GM23338 (cell line): ENCODE measurements around the gene ZFX. TPM values are rescaled to one million over a fixed set of nuclear protein-coding genes. Genes with fewer than 3 reads are reported as not detected.
"Not testable (repeated sequence)": the region's sequence is repeated elsewhere in the genome, so short reads cannot be mapped to it uniquely, and the experiment has no call there.

Experiments
- ATAC-seq: fragments of 200-7000 bp; cut with Tn5 transposase; 3 replicates; pipeline ENCODE4 v1.9.1; 2020
- DNase-seq: peaks from one replicate; pipeline ENCODE4 v3.0.0-alpha.2; 2015; ENCODE audit warnings: low spot score
- H2AFZ ChIP-seq: fragments of 200-600 bp; sonication (generic); 2 replicates; pipeline ENCODE4 v1.8.0; 2016; ENCODE audit warnings: antibody characterized with exemption, mild to moderate bottlenecking, moderate library complexity
- H3F3A ChIP-seq: fragments of 200-600 bp; sonication (generic); replicated peaks from 2 replicates; pipeline ENCODE4 v1.8.0; 2017; ENCODE audit warnings: antibody characterized with exemption, mixed run types, low read depth
- H3K27ac ChIP-seq: fragments of 200-600 bp; sonication (generic); 2 replicates; pipeline ENCODE4 v1.6.1; 2016; ENCODE audit warnings: low read depth
- H3K27me3 ChIP-seq: fragments of 200-600 bp; sonication (generic); 2 replicates; pipeline ENCODE4 v1.8.0; 2016; ENCODE audit warnings: mild to moderate bottlenecking, mixed run types, moderate library complexity; ENCODE audit not compliant: insufficient read depth
- H3K36me3 ChIP-seq: fragments of 200-600 bp; sonication (generic); 2 replicates; pipeline ENCODE4 v1.8.0; 2016; ENCODE audit warnings: mild to moderate bottlenecking; ENCODE audit not compliant: insufficient read depth
- H3K4me1 ChIP-seq: fragments of 200-600 bp; sonication (generic); 2 replicates; pipeline ENCODE4 v1.8.0; 2016; ENCODE audit warnings: mild to moderate bottlenecking, moderate library complexity; ENCODE audit not compliant: insufficient read depth
- H3K4me2 ChIP-seq: fragments of 200-600 bp; sonication (generic); 2 replicates; pipeline ENCODE4 v1.7.1; 2017; ENCODE audit warnings: mixed run types
- H3K4me3 ChIP-seq: fragments of 200-600 bp; sonication (generic); 2 replicates; pipeline ENCODE4 v1.6.1; 2016; ENCODE audit warnings: mixed run types
- H3K79me2 ChIP-seq: fragments of 200-600 bp; sonication (generic); replicated peaks from 2 replicates; pipeline ENCODE4 v1.8.0; 2017; ENCODE audit warnings: mild to moderate bottlenecking; ENCODE audit not compliant: insufficient read depth
- H3K9me2 ChIP-seq: fragments of 200-600 bp; sonication (generic); 2 replicates; pipeline ENCODE4 v1.8.0; 2017; ENCODE audit not compliant: insufficient read depth
- H4K20me1 ChIP-seq: fragments of 200-600 bp; sonication (generic); replicated peaks from 2 replicates; pipeline ENCODE4 v1.8.0; 2017; ENCODE audit warnings: mild to moderate bottlenecking; ENCODE audit not compliant: insufficient read depth
- H3K27ac Mint-ChIP-seq: 2 replicates; pipeline ENCODE4 v1.8.0; 2020; ENCODE audit warnings: inconsistent platforms, mild to moderate bottlenecking, moderate library complexity, mixed read lengths
- H3K27me3 Mint-ChIP-seq: 3 replicates; pipeline ENCODE4 v1.8.0; 2022; ENCODE audit warnings: low read depth, mild to moderate bottlenecking, moderate library complexity, mixed read lengths, inconsistent platforms; ENCODE audit not compliant: insufficient read depth, poor library complexity
- H3K36me3 Mint-ChIP-seq: 3 replicates; pipeline ENCODE4 v1.8.0; 2021; ENCODE audit warnings: low read depth, mild to moderate bottlenecking, inconsistent platforms, moderate library complexity, mixed read lengths
- H3K4me1 Mint-ChIP-seq: 3 replicates; pipeline ENCODE4 v1.8.0; 2020; ENCODE audit warnings: mild to moderate bottlenecking, inconsistent platforms, mixed read lengths
- H3K4me3 Mint-ChIP-seq: 3 replicates; pipeline ENCODE4 v1.8.0; 2021; ENCODE audit warnings: moderate library complexity, mild to moderate bottlenecking, inconsistent platforms, mixed read lengths
- H3K9me3 Mint-ChIP-seq: 3 replicates; pipeline ENCODE4 v1.8.0; 2020; ENCODE audit warnings: moderate library complexity, mild to moderate bottlenecking, inconsistent platforms, mixed read lengths
- CREB1 ChIP-seq: fragments of 250-450 bp; sonication (Bioruptor Pico); IDR thresholded peaks from 2 replicates; pipeline ENCODE4 v1.5.0; 2020; ENCODE audit warnings: low read depth, mild to moderate bottlenecking, moderate library complexity
- CTCF ChIP-seq, 2 experiments: fragments of 200-600 bp in 1 of 2; sonication (generic) in 1 of 2; conservative IDR thresholded peaks; 2 replicates each; pipeline versions ENCODE4 v1.5.1 to v1.6.1; 2016 to 2017; ENCODE audit warnings: antibody characterized with exemption in 2 of 2, low read depth in 2 of 2, mild to moderate bottlenecking in 2 of 2, moderate library complexity in 1 of 2
- ETS1 ChIP-seq: IDR thresholded peaks from 2 replicates; pipeline ENCODE4 v1.6.1; 2016; ENCODE audit warnings: antibody characterized with exemption
- EZH2phosphoT487 ChIP-seq: fragments of 200-600 bp; sonication (generic); IDR thresholded peaks from one replicate; pipeline ENCODE4 v1.8.1; 2018; ENCODE audit warnings: antibody characterized with exemption; ENCODE audit not compliant: unreplicated experiment
- JUNB ChIP-seq: IDR thresholded peaks from one replicate; pipeline ENCODE4 v1.6.1; 2016; ENCODE audit warnings: antibody characterized with exemption; ENCODE audit not compliant: unreplicated experiment
- POLR2AphosphoS5 ChIP-seq: IDR thresholded peaks from 2 replicates; pipeline ENCODE4 v1.6.1; 2016; ENCODE audit warnings: antibody characterized with exemption, low read depth
- REST ChIP-seq: IDR thresholded peaks from one replicate; pipeline ENCODE4 v1.6.1; 2018; ENCODE audit warnings: antibody characterized with exemption; ENCODE audit not compliant: unreplicated experiment
- STAT1 ChIP-seq: IDR thresholded peaks from one replicate; pipeline ENCODE4 v1.6.1; 2016; ENCODE audit warnings: antibody characterized with exemption; ENCODE audit not compliant: unreplicated experiment
- ZNF114 ChIP-seq: fragments of 250-450 bp; sonication (Bioruptor Pico); IDR thresholded peaks from 2 replicates; pipeline ENCODE4 v1.5.0; 2020; ENCODE audit warnings: mild to moderate bottlenecking, moderate library complexity
- ZNF331 ChIP-seq: fragments of 250-450 bp; sonication (Bioruptor Pico); IDR thresholded peaks from 2 replicates; pipeline ENCODE4 v1.5.0; 2020; ENCODE audit warnings: low read depth, mild to moderate bottlenecking, moderate library complexity
- ZNF462 ChIP-seq: fragments of 250-450 bp; sonication (Bioruptor Pico); IDR thresholded peaks from 2 replicates; pipeline ENCODE4 v1.5.0; 2020; ENCODE audit warnings: mild to moderate bottlenecking, moderate library complexity
- polyA plus RNA-seq: library from polyadenylated mRNA; unstranded; fragments of >200 nt; fragmentation: Nextera tagmentation; extraction: Ambion mirVana; gene quantifications from 2 replicates; pipeline ENCODE4 v1.2.1, GENCODE V29; 2016
- total RNA-seq: library from RNA; depleted of rRNA; stranded (reverse); fragments of >200 nt; shearing (Covaris generic); gene quantifications from 2 replicates; pipeline ENCODE4 v1.2.3, GENCODE V29; 2014

The ZFX gene
- total and polyA plus RNA-seq, 2 experiments from 2014 or later = 11.0 to 15.4 TPM

- Histone ChIP-seq H3K79me2 (no peaks in the 10 kb centered on the region), H4K20me1 (no peaks in the 10 kb centered on the region), H3F3A (no peaks in the 10 kb centered on the region), H3K27me3 (no peaks in the 10 kb centered on the region), H3K4me3 (no peak overlapping the region), H3K36me3 (no peaks in the 10 kb centered on the region), H2AFZ (no peak overlapping the region), H3K4me2 (no peak overlapping the region), H3K27ac (no peak overlapping the region), H3K4me1 (0 out of 2 replicates have a peak, but pooled peaks cover 3% of the 10 kb centered on the region), H3K9me2 (no peaks in the 10 kb centered on the region)
- TF ChIP-seq ETS1 (no peak), ZNF331 (no peak), CREB1 (CRISPR knock-in tag) (no peak), STAT1 (no peak), ZNF462 (CRISPR knock-in tag) (no peak), REST (no peak), ZNF114 (CRISPR knock-in tag) (no peak), CTCF (conservative IDR thresholded peaks at IDR 0.05; ENCODE audit: low read depth in 2 of 2) (no peak), POLR2AphosphoS5 (no peak), JUNB (no peak), EZH2phosphoT487 (no peak)
- no peaks in the 10 kb centered on the region for H3K9me3 Mint-ChIP-seq
- no peak overlapping the region for H3K27ac Mint-ChIP-seq
- no peak for DNase-seq
- no peak overlapping the region for H3K4me3 Mint-ChIP-seq
- H3K27me3 Mint-ChIP-seq = peaks cover 2% of the 10 kb centered on the region
- no peaks in the 10 kb centered on the region for H3K36me3 Mint-ChIP-seq
- peaks cover 5% of the 10 kb centered on the region; the same call in 1 of the 3 replicates for H3K4me1 Mint-ChIP-seq
- ATAC-seq = no peak
Measured at GRCh38 chrX:24133312-24133711, 16.2 kb upstream of the ZFX start.

- not testable (repeated sequence) for H3K27ac Mint-ChIP-seq
Measured at GRCh38 chrX:24135768-24136167, 13.8 kb upstream of the ZFX start.

More at GRCh38 chrX:24135768-24136167, 13.8 kb upstream of the ZFX start:
- H3K4me3 Mint-ChIP-seq, H4K20me1 ChIP-seq, H3K4me3 ChIP-seq, H3K36me3 Mint-ChIP-seq, H3K9me3 Mint-ChIP-seq, H2AFZ ChIP-seq, H3K4me2 ChIP-seq, H3K27ac ChIP-seq, H3K36me3 ChIP-seq, ATAC-seq, H3K79me2 ChIP-seq, DNase-seq, H3K9me2 ChIP-seq, H3K27me3 ChIP-seq, H3K27me3 Mint-ChIP-seq, H3K4me1 Mint-ChIP-seq, H3K4me1 ChIP-seq, H3F3A ChIP-seq: not testable (repeated sequence)
